Retinal pigment epithelial cell (primary cell): ENCODE results near the gene SEMA3F.

Source experiments
- DNase-seq: peaks from one replicate; pipeline ENCODE4 v3.0.0-alpha.2; 2010; ENCODE audit warnings: low read depth
- H3K4me3 ChIP-seq: 2 replicates; pipeline ENCODE4 v1.5.1; 2011; ENCODE audit warnings: mild to moderate bottlenecking, low read length, control low read depth, moderate library complexity
- TF ChIP-seq, protein P1 (sequence below): conservative IDR thresholded peaks from 2 replicates; pipeline ENCODE4 v1.5.1; 2011; ENCODE audit warnings: low read depth, low read length, control low read depth, inconsistent platforms

SEMA3F gene

DNA sequence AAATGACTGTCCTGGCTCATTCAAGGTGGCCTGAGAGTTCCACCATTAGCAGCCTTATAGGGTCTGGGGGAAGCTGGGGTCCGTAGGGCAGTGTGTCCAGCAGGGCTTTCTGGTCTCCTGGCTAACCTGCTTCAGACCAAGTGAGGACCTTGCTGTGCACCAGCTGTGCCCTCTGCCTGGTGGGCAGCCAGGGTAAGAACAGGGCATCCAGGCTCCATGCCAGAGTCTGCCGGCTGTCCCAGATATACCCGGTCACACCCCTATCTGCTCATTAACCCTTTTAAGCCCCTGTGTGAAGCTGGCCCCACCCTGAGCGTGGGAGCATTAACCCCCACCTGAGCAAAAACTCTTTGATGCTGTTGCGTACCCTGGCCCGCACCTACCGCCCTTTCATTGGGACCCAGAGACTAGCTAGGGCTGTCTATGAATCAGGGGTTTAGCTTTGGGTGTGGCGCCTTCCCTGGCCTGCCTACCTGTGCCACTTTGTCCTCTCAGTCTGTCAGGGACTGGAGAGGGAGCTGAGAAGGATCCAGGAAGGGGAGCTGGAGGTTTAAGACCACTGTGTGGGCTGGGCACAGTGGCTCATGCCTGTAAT, 17.6 kb downstream of the SEMA3F start:
- DNase-seq, result no peak
- TF ChIP-seq, protein P1, sequence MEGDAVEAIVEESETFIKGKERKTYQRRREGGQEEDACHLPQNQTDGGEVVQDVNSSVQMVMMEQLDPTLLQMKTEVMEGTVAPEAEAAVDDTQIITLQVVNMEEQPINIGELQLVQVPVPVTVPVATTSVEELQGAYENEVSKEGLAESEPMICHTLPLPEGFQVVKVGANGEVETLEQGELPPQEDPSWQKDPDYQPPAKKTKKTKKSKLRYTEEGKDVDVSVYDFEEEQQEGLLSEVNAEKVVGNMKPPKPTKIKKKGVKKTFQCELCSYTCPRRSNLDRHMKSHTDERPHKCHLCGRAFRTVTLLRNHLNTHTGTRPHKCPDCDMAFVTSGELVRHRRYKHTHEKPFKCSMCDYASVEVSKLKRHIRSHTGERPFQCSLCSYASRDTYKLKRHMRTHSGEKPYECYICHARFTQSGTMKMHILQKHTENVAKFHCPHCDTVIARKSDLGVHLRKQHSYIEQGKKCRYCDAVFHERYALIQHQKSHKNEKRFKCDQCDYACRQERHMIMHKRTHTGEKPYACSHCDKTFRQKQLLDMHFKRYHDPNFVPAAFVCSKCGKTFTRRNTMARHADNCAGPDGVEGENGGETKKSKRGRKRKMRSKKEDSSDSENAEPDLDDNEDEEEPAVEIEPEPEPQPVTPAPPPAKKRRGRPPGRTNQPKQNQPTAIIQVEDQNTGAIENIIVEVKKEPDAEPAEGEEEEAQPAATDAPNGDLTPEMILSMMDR, result no peak
- H3K4me3 ChIP-seq, result no peak overlapping the region

DNA sequence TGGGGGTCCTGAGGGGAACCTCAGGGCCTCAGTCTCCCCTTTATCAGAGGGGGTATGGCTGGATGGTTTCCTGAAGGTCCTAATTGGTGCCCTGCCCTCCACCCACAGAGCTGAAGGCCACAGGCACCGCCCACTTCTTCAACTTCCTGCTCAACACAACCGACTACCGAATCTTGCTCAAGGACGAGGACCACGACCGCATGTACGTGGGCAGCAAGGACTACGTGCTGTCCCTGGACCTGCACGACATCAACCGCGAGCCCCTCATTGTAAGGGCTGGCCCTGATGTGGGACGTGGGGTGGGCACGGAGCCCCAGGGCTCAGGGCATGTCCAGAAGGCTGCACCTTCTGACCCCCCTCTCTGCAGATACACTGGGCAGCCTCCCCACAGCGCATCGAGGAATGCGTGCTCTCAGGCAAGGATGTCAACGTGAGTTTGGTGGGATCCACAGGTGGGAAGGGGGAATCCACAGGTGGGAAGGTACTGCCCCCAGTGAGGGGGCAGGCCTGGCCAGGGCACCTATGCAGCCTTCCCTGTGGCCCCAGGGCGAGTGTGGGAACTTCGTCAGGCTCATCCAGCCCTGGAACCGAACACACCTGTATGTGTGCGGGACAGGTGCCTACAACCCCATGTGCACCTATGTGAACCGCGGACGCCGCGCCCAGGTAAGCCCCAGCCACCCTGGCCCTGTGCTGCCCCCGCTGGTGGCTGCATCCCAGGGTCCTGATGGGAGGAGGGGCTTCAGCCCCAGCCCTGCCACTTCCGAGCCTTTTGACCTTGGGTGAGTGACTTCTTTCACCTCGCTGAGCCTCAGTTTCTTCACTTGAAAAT, 18.8 kb downstream of the SEMA3F start:
- TF ChIP-seq, protein P1, result peak; percentile 15
- DNase-seq, result no peak
- H3K4me3 ChIP-seq, result no peak overlapping the region

DNA sequence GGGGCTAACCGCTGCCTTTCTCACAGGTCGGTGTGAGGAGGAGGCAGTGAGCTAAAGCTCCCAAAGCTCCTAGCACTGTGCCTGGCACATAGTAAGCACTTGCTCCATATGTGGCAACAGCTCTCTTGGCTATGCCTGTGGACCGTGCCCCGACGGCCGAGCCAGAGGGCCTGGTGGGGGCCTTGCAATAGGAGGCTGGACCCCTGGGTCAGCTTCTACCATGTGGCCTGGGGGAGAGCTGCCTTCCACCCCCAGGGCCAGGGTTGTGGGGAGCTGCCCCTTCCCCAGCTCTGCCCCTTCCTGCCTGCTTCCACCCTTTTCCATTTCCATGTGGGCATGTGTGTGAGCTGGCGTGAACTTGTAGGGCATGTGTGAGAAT, 19.4 kb downstream of the SEMA3F start:
- TF ChIP-seq, protein P1, result no peak
- no peak overlapping the region for H3K4me3 ChIP-seq
- DNase-seq, result no peak

DNA sequence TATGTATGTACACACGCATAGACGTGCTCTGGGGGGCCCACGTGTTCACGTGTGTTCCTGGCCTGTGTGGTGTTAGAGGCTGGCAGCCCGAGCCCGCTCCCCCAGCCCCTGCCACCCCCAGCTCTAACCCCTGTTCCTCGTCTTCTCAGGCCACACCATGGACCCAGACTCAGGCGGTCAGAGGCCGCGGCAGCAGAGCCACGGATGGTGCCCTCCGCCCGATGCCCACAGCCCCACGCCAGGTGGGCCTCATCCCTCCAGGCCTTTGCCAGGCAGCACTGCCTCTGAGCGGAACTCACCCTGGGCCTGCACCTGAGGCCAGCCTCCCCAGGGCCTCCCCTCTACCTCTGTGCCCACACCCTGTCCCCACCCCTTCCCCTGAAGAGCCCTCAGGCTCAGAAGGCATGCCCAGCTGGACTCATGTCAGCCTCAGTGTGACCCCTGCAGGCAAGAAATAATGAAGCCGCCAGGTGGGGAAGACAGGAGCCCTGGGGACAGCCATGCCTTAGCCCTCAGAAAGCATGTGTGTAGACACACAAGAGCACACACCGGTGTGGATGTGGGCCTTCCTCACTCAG, 19.9 kb downstream of the SEMA3F start:
- no peak overlapping the region for H3K4me3 ChIP-seq
- DNase-seq, result no peak
- TF ChIP-seq, protein P1, result no peak

DNA sequence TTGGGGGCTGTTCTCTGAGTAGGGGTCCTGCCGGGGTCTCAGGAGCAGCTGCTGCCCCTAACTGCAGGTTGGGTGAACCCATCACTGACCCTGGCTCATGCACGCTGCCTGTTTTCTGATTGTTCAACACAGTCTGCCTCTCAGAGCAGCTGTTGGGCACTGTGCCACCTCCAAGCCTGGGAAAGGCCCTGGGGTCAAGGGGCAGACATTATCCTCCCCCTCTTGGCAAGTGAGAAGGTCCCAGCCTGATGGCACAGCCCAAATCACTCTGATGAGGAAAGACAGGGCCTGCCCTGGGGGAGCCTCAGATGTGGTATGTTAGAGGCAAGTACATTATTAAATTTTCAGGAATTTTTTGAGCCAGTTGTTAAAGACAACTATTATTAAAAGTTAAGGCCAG, 22.2 kb downstream of the SEMA3F start:
- no peak for DNase-seq

DNA sequence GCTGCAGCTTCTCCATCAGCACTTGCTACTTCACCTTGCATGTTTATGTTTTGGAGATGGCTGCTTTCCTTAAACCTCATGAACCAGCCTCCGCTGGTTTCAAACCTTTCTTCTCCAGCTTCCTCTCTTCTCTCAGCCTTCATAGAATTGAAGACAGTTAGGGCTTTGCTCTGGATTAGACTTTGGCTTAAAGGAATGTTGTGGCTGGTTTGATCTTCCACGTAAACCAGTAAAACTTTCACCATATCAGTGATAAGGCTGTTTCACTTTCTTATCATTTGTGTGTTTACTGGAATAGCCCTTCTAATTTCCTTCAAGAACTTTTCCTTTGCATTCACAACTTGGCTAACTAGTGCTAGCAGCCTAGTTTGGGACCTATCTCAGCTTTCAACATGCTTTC, 24.6 kb downstream of the SEMA3F start:
- no peak for DNase-seq
- no peak overlapping the region for H3K4me3 ChIP-seq
- TF ChIP-seq, protein P1, result no peak

More for the DNA sequence above, 22.2 kb downstream of the SEMA3F start:
- TF ChIP-seq, protein P1, result no peak
- H3K4me3 ChIP-seq, result no peak overlapping the region
